ENCODE results near the gene PSMB3.
A peak's percentile ranks its signal among the peaks of the same experiment; 100 is the strongest.

The PSMB3 gene

GRCh38 chr17:38798614-38799500, 46.3 kb downstream of the PSMB3 start:
- DNase-seq, result peak; percentile 47

GRCh38 chr17:38799501-38800236, 47.1 kb downstream of the PSMB3 start, which contains the start of gene PIP4K2B:
TSS of gene PIP4K2B (minus strand) at chr17:38799556. CDS start at chr17:38799424, 132 bp downstream.
- DNase-seq, result peak; percentile 96

- DNase-seq, result no peak
Measured at GRCh38 chr17:38800237-38800760, 47.8 kb downstream of the PSMB3 start.

GRCh38 chr17:38809828-38810227, 57.3 kb downstream of the PSMB3 start:
- DNase-seq, result no peak
